T-helper 17 cell (primary cell): ENCODE measurements around the gene ALDH2. TPM values are rescaled to one million over a fixed set of nuclear protein-coding genes. Genes with fewer than 3 reads are reported as not detected.
A peak's percentile ranks its signal among the peaks of the same experiment; 100 is the strongest.
"Not testable (repeated sequence)": the region's sequence is repeated elsewhere in the genome, so short reads cannot be mapped to it uniquely, and the experiment has no call there.

Experiments used
- ATAC-seq: fragments of 150-1000 bp; cut with Tn5 transposase; 2 replicates; pipeline ENCODE4 v1.10.0; 2021; ENCODE audit warnings: mild to moderate bottlenecking, moderate library complexity
- DNase-seq, 3 donors: peaks; one replicate each; pipeline versions ENCODE4 v3.0.0 to v3.0.0-alpha.2; 2020 to 2021
- H3K9me3 ChIP-seq: one replicate; pipeline ENCODE4 v1.7.0; 2013; ENCODE audit warnings: low read length, mild to moderate bottlenecking; ENCODE audit not compliant: control insufficient read depth, poor library complexity, severe bottlenecking
- H3K27ac Mint-ChIP-seq: one replicate; pipeline ENCODE4 v1.8.0; 2022; ENCODE audit warnings: mild to moderate bottlenecking, moderate library complexity, mixed read lengths
- H3K27me3 Mint-ChIP-seq: one replicate; pipeline ENCODE4 v1.8.0; 2022; ENCODE audit warnings: mixed read lengths
- H3K36me3 Mint-ChIP-seq: one replicate; pipeline ENCODE4 v1.8.0; 2022; ENCODE audit warnings: low read depth, mixed read lengths
- H3K4me1 Mint-ChIP-seq: one replicate; pipeline ENCODE4 v1.8.0; 2022; ENCODE audit warnings: mild to moderate bottlenecking, mixed read lengths
- H3K4me3 Mint-ChIP-seq: one replicate; pipeline ENCODE4 v1.8.0; 2022; ENCODE audit warnings: mild to moderate bottlenecking, moderate library complexity, mixed read lengths
- total RNA-seq, 4 donors: library from RNA in 2 of 4; stranded (reverse) in 2 of 4; gene quantifications; one replicate each; pipeline ENCODE4 v1.2.3 and lab custom pipeline; 2022 to 2026

ALDH2 gene
- total RNA-seq, 2 donors from 2014 or later: 1.9 to 3.4 TPM

DNA sequence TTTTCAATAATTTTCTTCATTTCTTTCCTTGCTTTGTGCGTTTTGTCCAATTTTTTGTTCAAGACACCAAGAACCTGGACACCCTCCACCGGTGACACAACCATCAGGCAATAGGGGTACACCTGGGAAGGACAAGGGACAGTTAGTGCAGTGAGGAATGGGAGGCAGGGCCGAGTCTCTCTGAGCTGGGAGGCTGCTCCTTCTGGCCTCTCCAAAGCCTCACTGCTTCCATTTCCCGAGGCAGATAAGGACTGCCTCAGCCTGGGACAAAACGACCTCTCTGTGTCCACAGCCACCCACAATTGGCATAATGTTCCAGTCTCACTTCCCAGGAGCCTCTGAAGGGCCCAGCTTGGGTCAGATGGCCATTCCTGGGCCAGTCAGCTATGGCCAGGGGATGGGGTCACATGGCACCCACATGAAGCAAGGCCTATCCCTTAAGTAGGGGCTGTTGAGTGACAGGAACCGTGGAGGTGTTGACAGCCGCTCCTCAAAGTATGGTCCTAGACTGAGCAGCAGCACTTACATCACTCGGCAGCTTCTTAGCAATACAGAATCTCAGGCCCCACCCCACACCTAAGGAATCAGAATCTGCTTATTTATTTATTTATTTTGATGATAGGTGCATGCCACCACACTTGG, 61.7 kb downstream of the ALDH2 start:
- DNase-seq (no peak), ATAC-seq (no peak)
- H3K9me3 ChIP-seq: no peaks in the 10 kb centered on the region
- Mint-ChIP-seq H3K4me1 (no peaks in the 10 kb centered on the region), H3K4me3 (no peak overlapping the region), H3K36me3 (no peaks in the 10 kb centered on the region), H3K27ac (no peak overlapping the region), H3K27me3 (peaks cover under 1% of the 10 kb centered on the region)

DNA sequence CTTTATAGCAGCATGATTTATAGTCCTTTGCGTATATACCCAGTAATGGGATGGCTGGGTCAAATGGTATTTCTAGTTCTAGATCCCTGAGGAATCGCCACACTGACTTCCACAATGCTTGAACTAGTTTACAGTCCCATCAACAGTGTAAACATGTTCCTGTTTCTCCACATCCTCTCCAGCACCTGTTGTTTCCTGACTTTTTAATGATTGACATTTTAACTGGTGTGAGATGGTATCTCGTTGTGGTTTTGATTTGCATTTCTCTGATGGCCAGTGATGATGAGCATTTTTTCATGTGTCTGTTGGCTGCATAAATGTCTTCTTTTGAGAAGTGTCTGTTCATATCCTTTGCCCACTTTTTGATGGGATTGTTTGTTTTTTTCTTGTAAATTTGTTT, 62.9 kb downstream of the ALDH2 start:
- H3K4me3 Mint-ChIP-seq, H3K4me1 Mint-ChIP-seq, ATAC-seq, H3K36me3 Mint-ChIP-seq, DNase-seq, H3K9me3 ChIP-seq, H3K27me3 Mint-ChIP-seq, H3K27ac Mint-ChIP-seq: not testable (repeated sequence)

GRCh38 chr12:111834740-111835386, 68.1 kb downstream of the ALDH2 start:
- H3K27me3 Mint-ChIP-seq, H3K36me3 Mint-ChIP-seq, ATAC-seq, DNase-seq, H3K9me3 ChIP-seq: not testable (repeated sequence)
- Mint-ChIP-seq H3K27ac (peak overlapping the region; percentile 83), H3K4me3 (peak overlapping the region; percentile 25), H3K4me1 (peaks cover 13% of the 10 kb centered on the region)

DNA sequence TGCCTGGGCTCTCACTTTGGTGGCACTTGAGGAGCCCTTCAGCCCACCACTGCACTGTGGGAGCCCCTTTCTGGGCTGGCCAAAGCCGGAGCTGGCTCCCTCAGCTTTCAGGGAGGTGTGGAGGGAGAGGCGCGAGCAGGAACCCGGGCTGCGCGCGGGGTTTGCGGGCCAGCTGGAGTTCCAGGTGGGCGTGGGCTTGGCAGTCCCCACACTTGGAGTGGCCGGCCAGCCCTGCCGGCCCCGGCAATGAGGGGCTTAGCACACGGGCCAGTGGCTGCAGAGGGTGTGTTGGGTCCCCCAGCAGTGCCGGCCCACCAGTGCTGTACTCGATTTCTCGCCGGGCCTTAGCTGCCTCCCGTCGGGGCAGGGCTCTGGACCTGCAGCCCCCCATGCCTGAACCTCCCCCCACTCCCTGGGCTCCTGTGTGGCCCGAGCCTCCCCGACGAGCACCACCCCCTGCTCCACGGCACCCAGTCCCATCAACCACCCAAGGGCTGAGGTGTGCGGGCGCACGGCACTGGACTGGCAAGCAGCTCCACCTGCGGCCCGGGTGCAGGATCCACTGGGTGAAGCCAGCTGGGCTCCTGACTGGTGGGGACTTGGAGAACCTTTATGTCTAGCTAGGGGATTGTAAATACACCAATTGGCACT, 68.9 kb downstream of the ALDH2 start:
- H3K4me1 Mint-ChIP-seq: peaks cover 19% of the 10 kb centered on the region
- peak overlapping the region; percentile 83 for H3K27ac Mint-ChIP-seq
- H3K9me3 ChIP-seq, H3K36me3 Mint-ChIP-seq, ATAC-seq, H3K27me3 Mint-ChIP-seq, DNase-seq: not testable (repeated sequence)
- H3K4me3 Mint-ChIP-seq: peak overlapping the region; percentile 16

DNA sequence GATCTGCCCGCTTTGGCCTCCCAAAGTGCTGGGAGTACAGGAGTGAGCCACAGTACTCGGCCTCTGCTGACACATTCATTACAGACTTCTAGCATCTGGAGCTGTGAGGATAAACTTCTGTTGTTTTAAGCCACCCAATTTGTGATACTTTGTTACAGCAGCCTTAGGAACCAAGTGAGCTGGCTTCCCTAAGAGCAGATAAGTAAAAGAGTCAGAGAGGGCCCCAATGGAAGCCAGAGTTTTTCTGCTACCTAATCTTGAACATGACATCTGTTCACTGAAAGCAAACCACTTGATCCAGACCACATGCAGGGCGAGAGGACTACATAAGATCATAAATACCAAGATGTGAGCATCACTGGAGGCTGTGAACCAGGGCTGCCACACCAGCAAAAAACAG, 71.6 kb downstream of the ALDH2 start:
- DNase-seq (no peak), ATAC-seq (no peak)
- Mint-ChIP-seq H3K36me3 (peaks cover 9% of the 10 kb centered on the region), H3K4me3 (no peak overlapping the region), H3K4me1 (peaks cover 35% of the 10 kb centered on the region), H3K27ac (peak overlapping the region; percentile 65), H3K27me3 (no peaks in the 10 kb centered on the region)
- H3K9me3 ChIP-seq: no peaks in the 10 kb centered on the region

GRCh38 chr12:111840807-111841206, 74.1 kb downstream of the ALDH2 start:
- Mint-ChIP-seq H3K4me3 (peak overlapping the region; percentile 98), H3K36me3 (peaks cover 9% of the 10 kb centered on the region), H3K27ac (peak overlapping the region; percentile 99), H3K4me1 (peaks cover 39% of the 10 kb centered on the region), H3K27me3 (no peaks in the 10 kb centered on the region)
- no peak for ATAC-seq
- no peak for DNase-seq
- no peaks in the 10 kb centered on the region for H3K9me3 ChIP-seq

- ATAC-seq: peak; percentile 16
- H3K4me1 Mint-ChIP-seq: peaks cover 39% of the 10 kb centered on the region
- no peaks in the 10 kb centered on the region for H3K27me3 Mint-ChIP-seq
- H3K4me3 Mint-ChIP-seq: peak overlapping the region; percentile 98
- H3K36me3 Mint-ChIP-seq: peaks cover 9% of the 10 kb centered on the region
- H3K9me3 ChIP-seq: no peaks in the 10 kb centered on the region
- H3K27ac Mint-ChIP-seq: peak overlapping the region; percentile 99
- DNase-seq: no peak
Observed at GRCh38 chr12:111841236-111841749, 74.6 kb downstream of the ALDH2 start.

DNA sequence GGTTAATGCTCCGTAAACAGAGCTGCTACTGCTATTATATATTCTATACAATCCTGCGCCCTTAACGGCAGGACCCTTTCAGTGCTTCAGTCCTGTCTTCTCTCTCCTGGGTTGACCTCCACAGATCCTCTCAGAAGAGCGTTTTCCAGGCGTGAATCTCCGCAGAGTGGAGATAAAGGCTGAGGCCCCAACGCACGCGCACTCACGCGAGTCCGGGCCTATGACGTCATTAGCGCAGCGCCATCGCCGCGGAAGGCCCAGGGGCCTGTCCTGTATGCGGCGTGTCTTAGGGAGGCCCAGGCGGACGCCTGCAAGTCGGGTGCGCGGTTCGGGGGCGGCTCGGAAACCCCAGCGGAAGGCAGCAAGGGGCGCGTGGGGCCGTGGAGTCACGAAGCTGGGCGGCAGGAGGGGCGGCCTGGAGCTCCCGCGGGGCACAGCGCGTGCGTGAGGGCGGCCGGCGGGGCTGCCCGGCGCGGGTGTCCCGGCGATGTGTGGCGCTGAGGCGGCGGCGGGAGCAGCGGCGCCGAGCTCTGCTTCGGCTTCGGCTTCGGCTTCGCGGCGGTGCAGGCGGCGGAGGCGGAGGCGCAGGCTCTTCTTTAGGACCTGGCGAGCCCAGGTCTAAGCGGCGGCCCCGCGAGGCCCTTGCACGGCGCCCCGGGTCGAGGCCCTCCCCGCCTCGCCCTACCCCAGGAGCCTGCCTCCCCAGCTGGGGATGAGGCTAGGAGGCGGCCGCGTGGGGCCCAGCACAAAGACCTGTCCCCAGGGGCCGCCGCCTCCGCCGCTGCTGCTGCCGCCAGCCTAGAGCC, 75.2 kb downstream of the ALDH2 start, which contains the start of gene MAPKAPK5:
Gene MAPKAPK5 (plus strand): TSS at position 479 of the 806 bp plus-strand sequence. CDS start 506 bp downstream, outside the sequence.
- ATAC-seq (peak; percentile 88), DNase-seq (peak; percentile 86 to 98 (median 95))
- Mint-ChIP-seq H3K4me3 (peak within 1 kb of the TSS; percentile 98), H3K4me1 (peaks cover 41% of the 10 kb centered on the region), H3K27ac (peak within 1 kb of the TSS; percentile 99), H3K27me3 (no peaks in the 10 kb centered on the region), H3K36me3 (peaks cover 9% of the 10 kb centered on the region)
- H3K9me3 ChIP-seq: no peaks in the 10 kb centered on the region

DNA sequence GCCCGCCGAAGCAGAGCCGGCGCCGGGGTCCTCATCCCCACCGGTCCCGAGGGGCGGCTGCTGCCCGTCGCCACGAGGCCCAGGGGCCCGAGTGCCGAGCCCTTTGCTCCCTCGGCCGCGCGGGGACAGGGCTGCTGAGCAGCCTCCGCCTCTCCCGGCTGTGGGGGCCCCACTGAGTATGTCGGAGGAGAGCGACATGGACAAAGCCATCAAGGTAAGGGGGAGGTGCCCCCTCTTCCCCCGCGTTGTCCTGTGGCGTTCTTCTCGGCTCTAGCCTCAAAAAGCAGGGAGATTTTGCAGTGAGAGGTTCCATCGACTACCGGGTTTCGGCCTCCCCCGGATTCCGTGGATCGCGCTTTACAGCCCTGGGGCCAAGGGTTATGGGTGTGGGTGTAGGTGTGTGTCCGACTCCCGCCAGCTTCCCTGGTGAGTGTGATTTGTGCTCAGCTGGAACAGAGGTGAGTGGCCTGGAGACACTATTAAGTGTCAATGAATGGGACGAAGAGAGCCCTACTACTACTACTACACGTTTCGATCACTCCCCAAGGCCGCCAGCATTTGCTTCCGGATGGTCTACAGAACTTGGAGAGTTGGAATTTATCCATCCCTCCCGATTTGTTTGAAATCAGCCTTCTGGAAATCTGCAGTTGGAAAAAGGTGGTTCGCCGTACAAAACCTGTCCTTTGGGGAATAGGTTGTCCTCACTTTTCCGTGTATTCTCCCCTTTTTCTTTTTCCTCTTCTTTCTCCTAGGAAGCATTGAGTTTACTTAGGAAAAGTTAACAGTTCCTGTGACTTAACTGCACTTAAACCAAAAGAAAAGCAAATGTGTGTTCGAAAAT, 76.0 kb downstream of the ALDH2 start:
- Mint-ChIP-seq H3K36me3 (peaks cover 7% of the 10 kb centered on the region), H3K27me3 (no peaks in the 10 kb centered on the region), H3K4me3 (peak overlapping the region; percentile 98), H3K4me1 (peaks cover 45% of the 10 kb centered on the region), H3K27ac (peak overlapping the region; percentile 85)
- H3K9me3 ChIP-seq: no peaks in the 10 kb centered on the region
- DNase-seq (peak in 2 of 3 donors; percentile 11 to 25), ATAC-seq (peak; percentile 28)

- no peak overlapping the region for H3K4me3 Mint-ChIP-seq
- peaks cover 5% of the 10 kb centered on the region for H3K36me3 Mint-ChIP-seq
- ATAC-seq (no peak), DNase-seq (no peak)
- H3K27me3 Mint-ChIP-seq: no peaks in the 10 kb centered on the region
- peaks cover 40% of the 10 kb centered on the region for H3K4me1 Mint-ChIP-seq
- no peaks in the 10 kb centered on the region for H3K9me3 ChIP-seq
- H3K27ac Mint-ChIP-seq: no peak overlapping the region
Observed at GRCh38 chr12:111846016-111846415, 79.3 kb downstream of the ALDH2 start.

DNA sequence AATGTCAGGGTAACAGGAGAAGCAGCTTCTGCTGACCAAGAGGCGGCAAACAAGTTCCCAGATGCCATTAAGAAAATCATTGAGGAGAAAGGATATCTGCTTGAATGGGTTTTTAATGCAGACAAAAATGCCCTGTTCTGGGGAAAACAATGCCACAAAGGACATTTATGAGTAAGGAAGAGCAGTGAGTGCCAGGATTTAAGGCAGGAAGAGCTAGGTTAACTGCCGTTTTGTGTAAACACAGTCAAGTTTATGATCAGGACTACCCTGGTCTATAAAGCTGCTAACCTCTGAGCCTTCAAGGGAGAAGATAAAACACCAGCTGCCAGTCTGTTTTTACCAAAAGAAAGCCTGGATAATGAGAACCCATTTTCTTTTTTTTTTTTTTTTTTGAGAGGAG, 83.8 kb downstream of the ALDH2 start:
- peaks cover 5% of the 10 kb centered on the region for H3K36me3 Mint-ChIP-seq
- DNase-seq (no peak), ATAC-seq (no peak)
- H3K9me3 ChIP-seq: no peaks in the 10 kb centered on the region
- no peak overlapping the region for H3K27ac Mint-ChIP-seq
- H3K27me3 Mint-ChIP-seq: no peaks in the 10 kb centered on the region
- no peak overlapping the region for H3K4me3 Mint-ChIP-seq
- H3K4me1 Mint-ChIP-seq: peaks cover 32% of the 10 kb centered on the region

- H3K36me3 Mint-ChIP-seq: no peaks in the 10 kb centered on the region
- no peaks in the 10 kb centered on the region for H3K27me3 Mint-ChIP-seq
- H3K27ac Mint-ChIP-seq: no peak overlapping the region
- H3K9me3 ChIP-seq: no peaks in the 10 kb centered on the region
- no peak for ATAC-seq
- peaks cover 23% of the 10 kb centered on the region for H3K4me1 Mint-ChIP-seq
- no peak for DNase-seq
- H3K4me3 Mint-ChIP-seq: no peak overlapping the region
Observed at GRCh38 chr12:111858186-111858585, 91.5 kb downstream of the ALDH2 start.
